Measurements from ENCODE around the gene OLFM1. TPM values are rescaled to one million over a fixed set of nuclear protein-coding genes. Genes with fewer than 3 reads are reported as not detected.

The OLFM1 gene
- total RNA-seq, 2 donors from 2014 or later, result 11.0 to 23.2 TPM

GRCh38 chr9:135074354-135075233 is 12.9 kb upstream of the OLFM1 start:
- Histone ChIP-seq H3K4me1 (ENCODE audit: control insufficient read depth, insufficient read depth, low read length) (no peaks in the 10 kb centered on the region), H3K36me3 (ENCODE audit: control insufficient read depth, insufficient read depth, low read length) (no peaks in the 10 kb centered on the region), H3K9me3 (ENCODE audit: control insufficient read depth, low read length) (no peaks in the 10 kb centered on the region), H3K27me3 (ENCODE audit: control insufficient read depth, insufficient read depth, low read length, poor library complexity, severe bottlenecking) (peaks cover 23% of the 10 kb centered on the region), H3K4me3 (ENCODE audit: low read length) (peak overlapping the region; percentile 70), H3K9ac (ENCODE audit: extremely low read depth, low read length, poor library complexity, severe bottlenecking) (no peak overlapping the region), H3K27ac (ENCODE audit: low read depth, low read length) (no peak overlapping the region)
- no peaks in the 10 kb centered on the region for H3K9me3 Mint-ChIP-seq
- 61 to 89% methylated on average over 10 to 19 of the region's 19 CpGs for WGBS, 2 experiments (ENCODE audit: insufficient coverage in 1 of 2, insufficient read length in 1 of 2)
- H3K27ac Mint-ChIP-seq, result no peak overlapping the region
- H3K4me3 Mint-ChIP-seq, result peak overlapping the region; percentile 56
- TF ChIP-seq CTCF (conservative IDR thresholded peaks at IDR 0.05), result no peak
- peaks cover 5% of the 10 kb centered on the region for H3K4me1 Mint-ChIP-seq
- H3K27me3 Mint-ChIP-seq (ENCODE audit: insufficient read depth), result peaks cover 36% of the 10 kb centered on the region
- DNase-seq, result peak; percentile 38
- no peaks in the 10 kb centered on the region for H3K36me3 Mint-ChIP-seq (ENCODE audit: low read depth)

- WGBS, 2 experiments (ENCODE audit: insufficient coverage in 1 of 2, insufficient read length in 1 of 2), result 0 to 1% methylated on average over 4 to 90 of the region's 90 CpGs
- H3K27me3 Mint-ChIP-seq (ENCODE audit: insufficient read depth), result peaks cover 30% of the 10 kb centered on the region
- peak overlapping the region; percentile 70 for H3K4me3 ChIP-seq (ENCODE audit: low read length)
Observed at GRCh38 chr9:135075234-135076142, 12.0 kb upstream of the OLFM1 start.

More at GRCh38 chr9:135075234-135076142, 12.0 kb upstream of the OLFM1 start:
- Histone ChIP-seq H3K27ac (ENCODE audit: low read depth, low read length) (no peak overlapping the region), H3K4me1 (ENCODE audit: control insufficient read depth, insufficient read depth, low read length) (no peaks in the 10 kb centered on the region), H3K27me3 (ENCODE audit: control insufficient read depth, insufficient read depth, low read length, poor library complexity, severe bottlenecking) (peaks cover 23% of the 10 kb centered on the region), H3K36me3 (ENCODE audit: control insufficient read depth, insufficient read depth, low read length) (no peaks in the 10 kb centered on the region), H3K9ac (ENCODE audit: extremely low read depth, low read length, poor library complexity, severe bottlenecking) (no peak overlapping the region), H3K9me3 (ENCODE audit: control insufficient read depth, low read length) (no peaks in the 10 kb centered on the region)
- Mint-ChIP-seq H3K4me1 (peaks cover 5% of the 10 kb centered on the region), H3K36me3 (ENCODE audit: low read depth) (no peaks in the 10 kb centered on the region), H3K9me3 (no peaks in the 10 kb centered on the region), H3K27ac (no peak overlapping the region), H3K4me3 (peak overlapping the region; percentile 56)
- DNase-seq, result peak; percentile 86
- no peak for TF ChIP-seq CTCF (conservative IDR thresholded peaks at IDR 0.05)
